HG02571 (cell line): ENCODE measurements around the gene EFNA1.

ENCODE experiments used
- ATAC-seq: cut with Tn5 transposase; IDR thresholded peaks from one replicate; pipeline ENCODE4 v1.9.1; 2021; ENCODE audit warnings: mild to moderate bottlenecking, moderate library complexity; ENCODE audit not compliant: unreplicated experiment

The EFNA1 gene

GRCh38 chr1:155124503-155125463 is 2.9 kb upstream of the EFNA1 start:
- no peak for ATAC-seq

DNA sequence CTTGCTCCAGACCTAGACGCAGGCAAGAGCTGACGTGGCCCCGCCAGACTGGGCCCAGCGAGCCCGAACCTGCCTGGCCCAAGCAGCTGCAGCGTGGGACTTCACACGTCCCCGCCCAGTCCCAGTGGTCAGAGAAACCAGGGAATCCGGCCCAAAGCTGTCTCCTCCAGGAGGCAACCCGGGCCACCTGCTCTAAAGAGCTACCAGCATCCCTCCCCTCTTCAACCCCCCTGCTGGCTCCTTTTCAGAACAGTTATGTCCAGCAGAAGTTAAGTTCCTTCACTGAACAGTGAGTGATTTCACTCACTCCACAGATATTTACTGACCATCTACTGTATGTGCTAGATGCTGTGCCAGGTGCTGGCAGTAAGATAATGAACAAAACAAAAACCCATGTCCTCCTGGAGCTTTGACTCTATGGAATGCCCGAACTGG is 2.1 kb upstream of the EFNA1 start:
- ATAC-seq = no peak

GRCh38 chr1:155125946-155126555 is 1.6 kb upstream of the EFNA1 start:
- no peak for ATAC-seq

DNA sequence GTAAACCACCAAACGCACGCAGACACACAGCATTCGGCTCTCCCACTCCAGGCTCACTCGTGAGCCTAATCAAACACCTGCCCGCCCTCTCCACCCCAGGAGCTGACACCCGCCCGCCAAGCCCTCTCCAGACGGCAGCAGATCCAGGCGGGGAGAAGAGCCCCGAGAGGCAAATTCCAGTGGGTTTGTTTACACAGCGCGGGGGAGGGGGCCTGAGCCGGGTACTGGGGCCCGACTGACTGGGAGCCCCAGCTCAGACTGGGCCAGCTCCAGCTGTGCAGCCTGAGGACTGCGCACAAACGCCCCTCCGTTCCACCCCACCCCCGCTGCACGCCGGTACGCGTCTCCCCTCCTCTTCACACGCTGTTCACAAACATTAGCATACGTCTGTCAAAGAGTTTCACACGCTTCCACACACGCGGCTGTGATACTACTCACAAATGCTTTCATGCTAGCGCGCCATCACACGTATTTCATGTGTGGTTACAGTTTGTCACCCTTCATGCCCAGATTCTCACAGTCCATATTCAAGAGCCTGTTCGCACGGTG is 1.0 kb upstream of the EFNA1 start:
- no peak for ATAC-seq

- no peak for ATAC-seq
These were observed 485 bp downstream of the EFNA1 start for GRCh38 chr1:155127967-155128754.

DNA sequence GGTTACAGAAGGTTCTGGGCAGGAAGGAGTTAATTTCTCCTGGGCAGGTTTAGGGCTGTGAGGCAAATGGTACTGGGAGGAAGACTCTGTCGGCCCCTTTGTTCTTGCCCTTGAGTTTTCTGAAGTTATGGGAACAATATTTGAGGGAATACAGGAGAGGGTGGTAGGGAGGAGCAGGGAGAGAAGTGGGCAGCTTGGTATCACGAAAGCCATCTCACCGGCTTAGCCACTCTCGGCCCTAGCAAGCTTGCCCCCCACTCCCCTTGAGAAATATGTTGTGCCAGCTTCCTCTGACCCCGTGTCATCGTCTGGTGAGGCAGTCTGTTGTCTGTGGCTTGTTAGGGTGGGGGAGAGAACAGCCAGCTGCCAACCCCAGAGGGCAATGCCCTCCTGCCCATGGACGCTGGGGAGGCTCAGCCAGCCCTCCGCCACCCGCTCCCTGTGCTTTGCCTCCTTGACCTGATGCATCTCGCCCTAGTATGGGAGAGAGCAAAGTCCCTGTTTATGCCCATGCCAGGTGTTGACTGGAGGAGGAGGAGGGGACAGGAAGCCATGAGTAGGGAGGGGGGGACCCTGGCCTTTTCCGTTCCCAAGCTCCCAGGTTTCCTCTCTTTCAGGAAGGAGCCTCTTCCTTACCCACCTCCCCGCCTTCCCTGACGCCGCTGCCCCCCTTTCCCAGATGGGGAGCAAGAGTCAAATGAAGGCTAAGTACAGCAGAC is 1.2 kb downstream of the EFNA1 start:
- ATAC-seq = no peak

DNA sequence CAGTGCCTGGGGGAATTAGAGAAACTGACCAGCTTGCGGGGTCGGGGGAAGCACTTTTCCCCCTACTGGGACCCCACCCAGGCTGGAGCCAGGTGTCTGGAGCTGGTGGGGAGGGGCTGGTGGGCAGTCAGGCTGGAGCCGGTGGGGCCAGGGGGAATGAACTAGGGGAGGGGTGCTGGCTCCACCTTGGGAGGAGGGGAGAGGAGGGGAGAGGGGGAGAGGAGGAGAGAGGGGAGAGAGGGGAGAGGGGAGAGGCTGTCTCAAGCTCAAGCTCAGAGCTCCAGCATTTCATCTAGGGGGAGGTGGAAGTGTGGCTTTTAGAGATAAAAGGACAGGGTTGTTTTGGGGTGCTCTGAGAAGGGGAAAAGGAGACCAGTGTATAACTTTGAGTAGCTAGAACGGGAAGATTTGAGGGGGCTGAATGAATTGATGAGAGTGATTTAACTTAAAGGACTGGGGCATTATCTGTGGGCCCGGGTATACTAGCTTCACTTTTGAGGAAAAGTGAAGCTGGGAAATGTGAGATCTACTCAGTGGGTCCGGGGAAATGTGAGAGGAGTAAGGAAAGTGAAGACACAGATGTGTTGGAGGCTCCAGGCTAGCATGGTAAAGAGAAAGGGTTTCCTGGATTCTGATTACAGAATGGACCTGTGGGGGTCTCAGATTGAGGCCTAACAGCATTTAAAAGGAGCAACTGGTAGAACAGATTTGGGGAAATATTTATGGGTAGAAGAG is 2.8 kb downstream of the EFNA1 start:
- no peak for ATAC-seq

DNA sequence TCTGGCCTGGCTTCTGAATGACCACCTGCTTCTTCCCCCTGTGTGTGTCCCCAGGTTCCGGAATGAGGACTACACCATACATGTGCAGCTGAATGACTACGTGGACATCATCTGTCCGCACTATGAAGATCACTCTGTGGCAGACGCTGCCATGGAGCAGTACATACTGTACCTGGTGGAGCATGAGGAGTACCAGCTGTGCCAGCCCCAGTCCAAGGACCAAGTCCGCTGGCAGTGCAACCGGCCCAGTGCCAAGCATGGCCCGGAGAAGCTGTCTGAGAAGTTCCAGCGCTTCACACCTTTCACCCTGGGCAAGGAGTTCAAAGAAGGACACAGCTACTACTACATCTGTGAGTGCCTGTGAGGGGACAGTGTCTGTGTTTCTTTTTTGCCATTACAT is 3.6 kb downstream of the EFNA1 start:
- no peak for ATAC-seq

- ATAC-seq = no peak
These were observed 4.2 kb downstream of the EFNA1 start for GRCh38 chr1:155131856-155132255.

DNA sequence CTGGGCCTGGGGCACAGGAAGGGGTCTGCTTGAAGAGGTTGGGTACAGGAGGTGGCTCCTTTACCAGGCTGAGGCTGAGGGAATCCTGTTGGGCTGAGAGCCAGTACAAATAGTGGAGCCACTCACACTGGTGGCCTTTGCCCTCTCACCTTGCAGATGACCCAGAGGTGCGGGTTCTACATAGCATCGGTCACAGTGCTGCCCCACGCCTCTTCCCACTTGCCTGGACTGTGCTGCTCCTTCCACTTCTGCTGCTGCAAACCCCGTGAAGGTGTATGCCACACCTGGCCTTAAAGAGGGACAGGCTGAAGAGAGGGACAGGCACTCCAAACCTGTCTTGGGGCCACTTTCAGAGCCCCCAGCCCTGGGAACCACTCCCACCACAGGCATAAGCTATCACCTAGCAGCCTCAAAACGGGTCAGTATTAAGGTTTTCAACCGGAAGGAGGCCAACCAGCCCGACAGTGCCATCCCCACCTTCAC is 6.2 kb downstream of the EFNA1 start:
- ATAC-seq = no peak

DNA sequence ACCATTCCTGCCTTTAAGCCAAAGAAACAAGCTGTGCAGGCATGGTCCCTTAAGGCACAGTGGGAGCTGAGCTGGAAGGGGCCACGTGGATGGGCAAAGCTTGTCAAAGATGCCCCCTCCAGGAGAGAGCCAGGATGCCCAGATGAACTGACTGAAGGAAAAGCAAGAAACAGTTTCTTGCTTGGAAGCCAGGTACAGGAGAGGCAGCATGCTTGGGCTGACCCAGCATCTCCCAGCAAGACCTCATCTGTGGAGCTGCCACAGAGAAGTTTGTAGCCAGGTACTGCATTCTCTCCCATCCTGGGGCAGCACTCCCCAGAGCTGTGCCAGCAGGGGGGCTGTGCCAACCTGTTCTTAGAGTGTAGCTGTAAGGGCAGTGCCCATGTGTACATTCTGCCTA is 6.6 kb downstream of the EFNA1 start:
- ATAC-seq = no peak

GRCh38 chr1:155134880-155135414 is 7.3 kb downstream of the EFNA1 start:
- ATAC-seq = no peak

GRCh38 chr1:155135415-155136028 is 7.8 kb downstream of the EFNA1 start, which contains the start of gene SLC50A1:
TSS of gene SLC50A1 (plus strand) at chr1:155135852. CDS start at chr1:155135912, 60 bp downstream.
- ATAC-seq = peak; percentile 65

GRCh38 chr1:155136748-155137147 is 9.1 kb downstream of the EFNA1 start:
- ATAC-seq = no peak

GRCh38 chr1:155137154-155137949 is 9.7 kb downstream of the EFNA1 start:
- ATAC-seq = no peak

DNA sequence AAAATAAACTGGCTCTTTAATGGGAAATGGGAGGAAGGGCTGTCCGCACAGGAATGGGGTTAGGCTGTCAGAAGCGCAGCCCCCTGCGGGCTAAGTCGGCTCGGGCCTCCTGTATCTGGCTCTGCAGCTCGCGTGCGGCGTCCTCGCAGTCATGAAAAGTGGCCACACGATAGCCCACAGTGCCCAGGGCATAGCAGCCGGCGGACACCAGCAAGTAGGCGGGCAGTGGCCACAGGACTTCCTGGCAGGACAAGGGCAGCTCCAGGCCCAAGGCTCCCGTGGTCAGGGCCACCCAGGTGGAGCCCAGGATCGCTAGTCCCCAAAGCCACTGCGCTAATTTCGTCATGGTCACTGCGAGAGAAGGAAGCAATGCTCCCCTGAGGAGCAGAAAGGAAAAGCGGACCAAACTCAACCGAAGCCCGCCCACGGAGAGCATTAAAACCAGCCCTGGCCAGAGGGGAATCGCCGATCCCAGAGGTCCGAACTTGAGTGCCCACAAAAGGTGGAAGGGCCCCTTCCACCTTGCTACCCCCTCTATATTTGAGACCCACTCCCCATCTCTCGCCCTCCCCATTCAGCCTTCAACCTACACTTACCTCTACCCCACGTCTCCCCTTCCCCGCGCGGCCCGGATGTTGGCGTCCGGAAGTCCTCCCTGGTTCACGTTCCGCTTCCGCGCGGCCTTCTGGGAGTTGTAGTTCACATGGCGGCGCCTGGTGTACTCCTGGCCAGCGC is 12.4 kb downstream of the EFNA1 start, which contains the start of gene DPM3:
Gene DPM3, minus strand, starts transcription at position 637 of the 735 bp plus-strand sequence. Its CDS starts 291 bp downstream, at position 346.
- ATAC-seq = peak; percentile 41

- no peak for ATAC-seq
These were observed 12.9 kb downstream of the EFNA1 start for GRCh38 chr1:155140630-155140953.
